HG03095 (cell line): ENCODE measurements around the gene SLC6A8.
"Not testable (repeated sequence)": the region's sequence is repeated elsewhere in the genome, so short reads cannot be mapped to it uniquely, and the experiment has no call there.

Experiments used
- ATAC-seq: cut with Tn5 transposase; IDR thresholded peaks from one replicate; pipeline ENCODE4 v1.9.1; 2021; ENCODE audit warnings: moderate library complexity; ENCODE audit not compliant: unreplicated experiment

The SLC6A8 gene

DNA sequence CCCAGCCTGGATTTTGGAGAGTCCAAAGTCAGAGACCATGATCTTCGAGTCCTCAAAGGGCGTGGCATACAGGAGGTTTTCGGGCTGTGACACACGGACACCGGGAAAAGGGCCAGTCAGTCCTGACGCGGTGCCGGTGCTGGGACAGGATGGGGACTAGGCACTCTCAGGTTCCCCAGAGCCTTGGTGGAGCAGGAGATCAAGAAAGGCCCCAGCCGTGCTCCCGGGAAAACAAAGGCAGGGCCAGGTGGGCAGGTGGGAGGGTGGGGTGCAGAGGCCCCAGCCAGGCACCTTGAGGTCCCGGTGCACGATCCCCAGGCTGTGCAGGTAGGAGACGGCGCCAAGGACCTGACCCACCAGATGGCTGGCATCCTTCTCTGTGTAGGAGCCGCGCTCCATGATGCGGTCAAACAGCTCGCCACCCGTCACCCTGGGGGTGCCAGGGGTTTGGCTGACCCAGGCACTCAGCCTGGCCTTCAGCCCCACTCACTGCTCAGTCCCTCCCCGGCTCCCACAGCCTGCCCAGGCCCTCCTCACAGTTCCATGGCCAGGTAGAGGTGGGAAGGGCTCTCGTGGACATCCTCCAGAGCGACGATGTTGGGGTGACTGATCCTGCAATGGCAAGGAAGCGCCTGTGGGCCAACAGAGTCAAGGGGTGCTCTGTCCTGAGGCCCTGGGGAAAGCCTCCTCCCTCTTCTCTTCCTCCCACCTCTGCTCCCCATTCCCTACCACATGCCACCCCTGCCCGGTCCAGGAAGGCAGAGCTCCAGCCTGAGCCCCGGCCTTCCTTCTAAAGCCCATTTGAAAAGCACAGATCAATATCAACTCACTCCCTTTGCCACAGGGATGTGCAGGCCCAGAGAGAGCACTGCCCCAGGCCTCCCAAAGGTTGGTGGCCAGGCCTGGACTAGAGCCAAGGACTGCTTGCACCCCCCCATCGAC lies 15.9 kb upstream of the SLC6A8 start:
- no peak for ATAC-seq

DNA sequence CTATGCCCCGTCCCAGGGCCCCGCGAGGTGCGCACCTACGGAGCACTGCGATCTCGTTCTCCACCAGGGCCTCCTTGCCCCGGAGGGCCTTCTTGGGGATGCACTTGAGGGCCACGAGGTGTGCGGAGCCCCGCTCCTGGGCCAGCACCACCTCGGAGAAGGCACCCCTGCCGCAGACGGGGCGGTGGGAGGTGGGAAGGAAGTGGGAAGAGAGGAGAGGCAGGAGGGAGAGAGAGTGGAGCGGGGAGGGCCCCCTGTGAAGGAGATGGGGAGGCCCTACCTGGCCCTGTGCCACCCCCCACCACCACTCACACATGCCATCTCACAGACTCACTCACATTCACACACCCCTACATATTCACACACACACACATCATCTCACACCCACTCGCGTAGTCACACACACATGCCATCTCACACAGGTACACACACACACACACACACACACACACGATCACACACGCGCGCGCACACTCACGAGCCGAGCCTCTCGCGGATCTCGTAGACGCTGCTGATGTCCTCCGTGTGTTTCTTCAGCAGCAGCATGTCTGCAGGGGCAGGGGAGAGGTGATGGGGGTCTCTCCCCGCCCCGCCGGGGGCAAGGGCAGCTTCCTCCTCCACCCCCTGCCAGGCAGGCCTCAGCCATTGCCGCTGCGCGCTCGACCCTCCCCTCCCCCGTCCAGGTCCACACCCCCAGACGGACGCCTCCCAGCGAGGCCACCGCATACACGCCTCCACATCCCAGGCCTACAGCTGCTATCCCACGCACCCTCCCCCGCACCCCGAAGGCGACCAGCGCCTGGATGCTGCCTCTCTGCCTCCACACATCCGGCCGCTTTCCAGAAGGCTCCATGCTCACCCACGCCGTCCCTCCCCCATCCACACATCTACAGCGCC lies 14.9 kb upstream of the SLC6A8 start:
- ATAC-seq = no peak

DNA sequence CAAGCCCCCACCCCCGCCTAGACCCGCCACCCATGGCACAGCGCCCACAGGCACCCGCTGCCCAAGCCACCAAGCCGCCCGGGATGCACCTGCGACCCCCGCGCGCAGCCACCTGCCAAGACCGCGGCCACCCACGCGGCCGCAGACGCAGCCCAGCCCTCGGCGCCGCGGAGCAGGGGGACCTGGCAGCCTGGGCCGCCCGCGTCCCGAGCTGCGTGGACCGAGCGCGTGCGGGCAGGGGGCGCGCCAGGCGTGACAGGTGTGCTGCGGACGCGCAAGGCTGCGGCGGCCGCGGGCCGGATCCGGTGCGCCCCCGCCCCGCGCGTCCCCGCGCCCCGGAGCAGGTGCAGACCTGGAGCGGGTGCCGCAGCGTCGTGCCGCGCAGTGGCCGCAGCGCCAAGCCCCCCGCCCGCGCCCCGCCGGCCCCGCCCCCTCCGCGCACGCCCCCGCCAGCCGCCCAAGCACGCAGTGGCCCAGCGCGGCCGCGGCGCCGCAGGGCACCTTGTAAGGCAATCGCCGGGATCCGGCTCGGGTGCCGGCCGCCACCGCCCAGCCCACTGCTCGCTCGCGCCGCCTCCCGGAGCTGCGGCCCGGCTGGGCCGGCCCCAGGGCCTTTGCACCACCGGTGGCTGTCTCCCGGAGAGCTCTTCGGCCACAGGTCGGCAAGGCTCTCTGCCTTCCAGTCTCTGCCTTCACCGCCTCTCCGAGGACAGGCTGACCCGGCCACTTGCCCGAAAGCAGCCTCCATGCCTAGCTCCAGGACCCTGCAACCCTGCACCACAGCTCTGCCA lies 14.1 kb upstream of the SLC6A8 start, which contains the start of gene PNCK:
Gene PNCK (minus strand): TSS at position 386 of the 791 bp plus-strand sequence. CDS start 737 bp downstream, outside the sequence.
- no peak for ATAC-seq

DNA sequence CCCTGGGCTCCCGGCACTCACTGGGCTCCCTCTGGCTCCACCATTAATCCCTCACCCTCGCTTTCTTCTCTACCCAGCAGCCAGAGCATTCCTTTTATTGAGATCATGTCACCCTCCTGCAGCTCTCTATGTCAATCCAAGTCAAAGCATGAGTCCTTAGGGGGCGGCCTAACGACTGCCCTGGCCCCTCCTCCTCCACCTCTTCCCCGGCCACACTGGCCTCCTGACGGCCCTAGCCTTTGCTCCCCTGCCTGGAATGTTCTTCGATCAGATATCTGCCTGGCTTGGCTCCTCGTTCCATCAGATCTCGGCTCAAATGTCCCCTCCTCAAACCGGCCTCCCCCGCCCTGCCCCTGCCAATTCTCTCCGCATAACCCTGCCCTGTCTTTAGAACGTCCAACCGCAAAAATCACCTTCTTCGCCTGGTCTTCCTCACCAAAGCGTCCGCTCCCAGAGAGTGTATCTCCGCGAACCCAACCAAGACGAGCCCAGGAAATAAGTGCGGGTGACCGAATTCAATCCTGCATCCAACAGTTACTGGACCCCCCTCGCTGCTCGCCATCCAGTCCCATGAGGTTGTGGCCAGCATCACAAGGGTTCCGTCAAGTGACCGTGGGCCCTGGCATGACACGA lies 13.4 kb upstream of the SLC6A8 start:
- ATAC-seq = no peak

- ATAC-seq = no peak
These were observed 6.6 kb upstream of the SLC6A8 start for GRCh38 chrX:153681175-153681574.

GRCh38 chrX:153683486-153683885 lies 4.2 kb upstream of the SLC6A8 start:
- not testable (repeated sequence) for ATAC-seq

DNA sequence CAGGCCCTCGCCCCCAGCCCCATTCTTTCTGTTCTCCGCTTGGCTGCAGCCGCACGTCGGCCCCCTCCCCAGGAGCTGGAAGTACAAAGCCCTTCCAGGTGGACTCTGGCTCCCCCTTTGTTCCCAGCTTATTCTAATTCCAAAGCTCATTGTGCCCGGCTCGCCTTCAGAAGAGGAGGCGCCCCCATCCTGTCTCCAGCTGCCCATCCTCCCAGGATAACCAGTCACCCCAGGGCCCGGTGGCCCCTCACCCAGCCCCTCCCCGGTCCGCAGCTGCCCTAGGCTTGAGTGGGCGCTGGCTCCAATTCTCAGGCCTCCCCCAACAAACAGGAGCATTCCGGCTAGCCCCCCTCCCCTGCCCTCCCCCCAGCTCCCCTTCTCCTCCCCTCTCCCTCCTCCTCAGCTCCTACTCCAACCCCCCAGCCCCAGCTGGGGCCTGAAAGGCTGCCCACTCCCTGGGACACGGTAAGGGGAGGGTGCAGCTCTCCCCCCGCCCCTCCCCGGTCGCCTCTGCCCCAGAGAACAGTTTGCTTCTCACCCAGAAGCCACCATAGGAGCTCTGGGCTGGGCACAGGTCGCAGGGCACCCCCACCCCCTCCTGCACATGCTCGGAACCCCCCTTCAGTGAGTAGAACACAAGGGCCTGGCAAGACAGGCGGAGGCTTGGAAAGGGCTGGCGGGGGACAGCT lies 3.1 kb upstream of the SLC6A8 start:
- ATAC-seq = no peak

- no peak for ATAC-seq
These were observed 2.6 kb upstream of the SLC6A8 start for GRCh38 chrX:153685156-153685536.

- ATAC-seq = no peak
These were observed 1.7 kb upstream of the SLC6A8 start for GRCh38 chrX:153685751-153686696.

GRCh38 chrX:153686711-153687110 lies 1.0 kb upstream of the SLC6A8 start:
- no peak for ATAC-seq

GRCh38 chrX:153688071-153688470 lies 345 bp downstream of the SLC6A8 start:
- no peak for ATAC-seq

- ATAC-seq = no peak
These were observed 780 bp downstream of the SLC6A8 start for GRCh38 chrX:153688506-153688905.

DNA sequence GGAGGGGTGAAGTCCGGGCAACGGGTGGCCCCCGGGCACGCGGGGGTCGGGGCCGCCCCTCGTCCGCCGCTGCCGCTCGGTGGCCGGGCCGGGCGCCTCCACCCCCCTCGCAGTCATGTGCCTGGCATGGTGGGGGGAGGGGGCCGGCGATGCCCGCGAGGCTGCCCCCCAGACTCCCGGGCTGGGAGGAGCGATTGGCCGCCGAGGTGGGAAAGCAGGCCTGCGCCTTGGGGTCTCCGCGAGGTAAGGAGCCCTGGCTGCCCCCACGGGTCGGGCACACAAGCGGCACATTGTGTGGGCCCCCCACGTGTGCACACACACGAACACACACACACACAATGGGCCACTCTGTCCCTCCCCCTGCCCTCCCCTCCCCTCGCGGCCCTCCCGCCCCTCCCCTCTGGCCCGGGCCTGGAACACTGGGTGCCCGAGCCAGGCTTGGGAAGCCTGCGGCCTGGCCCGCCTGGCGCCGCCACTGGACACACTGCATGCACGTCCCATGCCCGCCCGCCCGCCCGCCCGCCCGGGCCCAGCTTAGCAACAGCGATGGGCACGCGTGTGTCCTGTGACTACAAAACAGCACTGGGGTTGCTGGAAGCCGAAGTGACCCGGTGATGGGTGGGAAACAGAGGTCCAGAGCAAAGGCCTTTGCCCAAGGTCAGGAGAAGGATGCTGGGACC lies 1.3 kb downstream of the SLC6A8 start:
- no peak for ATAC-seq

- ATAC-seq = no peak
These were observed 2.1 kb downstream of the SLC6A8 start for GRCh38 chrX:153689654-153690465.

GRCh38 chrX:153690466-153690865 lies 2.7 kb downstream of the SLC6A8 start:
- ATAC-seq = no peak

GRCh38 chrX:153691032-153691827 lies 3.5 kb downstream of the SLC6A8 start:
- not testable (repeated sequence) for ATAC-seq
